Measurements from ENCODE around the gene FAM13A.
"Not testable (repeated sequence)": the region's sequence is repeated elsewhere in the genome, so short reads cannot be mapped to it uniquely, and the experiment has no call there.

FAM13A gene

GRCh38 chr4:88911246-88912212, 145.5 kb downstream of the FAM13A start:
- in situ Hi-C loops (cut with MboI; ENCODE audit: low sequenced_read_pairs): no loop called here

GRCh38 chr4:88910101-88910500, 146.9 kb downstream of the FAM13A start:
- in situ Hi-C loops (cut with MboI; ENCODE audit: low sequenced_read_pairs): no loop called here

GRCh38 chr4:88908521-88908920, 148.5 kb downstream of the FAM13A start:
- in situ Hi-C loops (cut with MboI; ENCODE audit: low sequenced_read_pairs): no loop called here

DNA sequence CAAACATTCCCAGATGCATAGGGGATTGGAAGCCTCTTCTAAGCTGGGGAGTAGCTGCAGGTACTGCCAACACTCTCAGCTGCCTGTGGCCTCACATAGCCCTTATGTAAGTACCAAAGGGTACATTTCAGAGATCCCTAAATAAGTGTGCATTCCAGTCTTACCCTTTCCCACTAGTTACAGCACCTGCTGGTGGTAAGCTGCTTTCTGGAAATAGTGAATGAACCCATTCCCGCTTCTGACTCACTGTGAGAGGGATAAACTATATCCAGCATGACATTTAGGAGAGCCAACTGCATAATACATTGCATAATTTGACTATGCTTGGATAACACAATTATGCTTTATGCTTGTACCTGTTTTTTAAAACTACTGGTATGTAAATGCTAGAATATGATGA, 149.0 kb downstream of the FAM13A start:
- in situ Hi-C loops (cut with MboI; ENCODE audit: low sequenced_read_pairs): no loop called here

GRCh38 chr4:88907478-88907877, 149.5 kb downstream of the FAM13A start:
- in situ Hi-C loops (cut with MboI; ENCODE audit: low sequenced_read_pairs): no loop called here

DNA sequence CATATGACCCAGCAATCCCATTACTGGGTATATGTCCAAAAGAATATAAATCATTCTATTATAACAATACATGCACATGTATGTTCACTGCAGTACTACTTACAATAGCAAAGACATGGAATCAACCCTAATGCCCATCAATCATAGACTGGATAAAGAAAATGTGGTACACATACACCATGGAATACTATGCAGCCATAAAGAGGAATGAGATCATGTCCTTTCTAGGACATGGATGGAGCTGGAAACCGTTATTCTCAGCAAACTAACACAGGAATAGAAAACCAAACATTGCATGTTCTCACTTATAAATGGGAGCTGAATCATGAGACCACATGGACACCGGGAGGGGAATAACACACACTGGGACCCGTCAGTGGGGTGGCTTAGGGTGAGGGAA, 152.7 kb downstream of the FAM13A start:
- in situ Hi-C loops (cut with MboI; ENCODE audit: low sequenced_read_pairs): not testable (repeated sequence)

- in situ Hi-C loops (cut with MboI; ENCODE audit: low sequenced_read_pairs): no loop called here
Measured at GRCh38 chr4:88900432-88900831, 156.6 kb downstream of the FAM13A start.

DNA sequence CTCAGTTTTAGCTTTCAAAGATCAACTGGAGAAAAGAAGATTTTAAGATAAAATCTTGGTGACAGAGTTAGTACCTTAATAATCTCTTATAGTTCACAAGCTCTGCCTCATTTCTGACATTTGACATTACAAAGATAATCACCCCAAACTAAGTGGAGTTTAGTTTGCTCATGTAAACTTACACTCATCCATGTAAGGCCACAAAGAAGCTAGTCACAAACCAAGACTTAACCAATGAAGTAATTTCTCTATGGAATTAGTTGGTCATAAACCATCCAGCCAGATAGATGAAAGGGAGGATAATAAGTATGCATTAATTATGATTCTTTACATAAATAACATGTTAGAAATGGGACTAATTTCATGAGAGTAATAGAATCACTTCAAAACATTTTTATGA, 159.2 kb downstream of the FAM13A start:
- in situ Hi-C loops (cut with MboI; ENCODE audit: low sequenced_read_pairs): no loop called here

DNA sequence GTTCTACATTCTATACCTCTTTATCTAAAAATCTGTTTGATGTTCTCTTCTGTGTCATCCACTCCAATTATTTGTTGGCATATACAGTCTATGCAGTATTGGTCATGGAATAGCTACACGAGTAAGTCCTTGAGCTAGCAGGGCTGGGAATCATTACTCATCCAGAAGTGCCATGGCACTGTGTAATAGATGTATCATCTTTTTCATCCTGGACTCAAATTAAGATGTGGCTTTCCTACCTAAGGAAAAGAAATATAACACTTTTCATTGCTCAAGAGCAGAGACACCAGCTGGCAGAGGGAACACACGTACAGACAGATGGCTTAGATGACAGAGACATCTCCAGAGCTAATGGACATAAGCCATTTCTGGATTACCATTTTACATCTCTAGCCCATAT, 159.8 kb downstream of the FAM13A start:
- in situ Hi-C loops (cut with MboI; ENCODE audit: low sequenced_read_pairs): no loop called here

DNA sequence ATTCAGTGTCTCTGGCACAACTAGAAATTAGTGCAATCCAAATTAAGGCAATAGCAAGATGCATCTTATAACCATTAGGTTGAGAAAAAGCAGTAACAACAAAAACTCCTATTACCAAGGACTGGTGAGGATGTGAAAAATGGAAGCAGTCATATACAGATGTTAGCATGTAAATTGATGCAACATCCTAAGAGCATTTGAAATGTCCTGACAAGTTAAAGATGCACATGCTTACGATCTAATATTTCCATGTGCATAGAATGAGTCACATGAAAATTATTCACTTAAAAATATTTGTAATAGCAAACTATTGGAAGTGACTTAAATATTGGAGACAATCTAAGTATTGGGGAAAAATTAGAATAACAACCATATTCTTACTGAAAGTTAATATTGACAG, 163.0 kb downstream of the FAM13A start:
- in situ Hi-C loops (cut with MboI; ENCODE audit: low sequenced_read_pairs): no loop called here

DNA sequence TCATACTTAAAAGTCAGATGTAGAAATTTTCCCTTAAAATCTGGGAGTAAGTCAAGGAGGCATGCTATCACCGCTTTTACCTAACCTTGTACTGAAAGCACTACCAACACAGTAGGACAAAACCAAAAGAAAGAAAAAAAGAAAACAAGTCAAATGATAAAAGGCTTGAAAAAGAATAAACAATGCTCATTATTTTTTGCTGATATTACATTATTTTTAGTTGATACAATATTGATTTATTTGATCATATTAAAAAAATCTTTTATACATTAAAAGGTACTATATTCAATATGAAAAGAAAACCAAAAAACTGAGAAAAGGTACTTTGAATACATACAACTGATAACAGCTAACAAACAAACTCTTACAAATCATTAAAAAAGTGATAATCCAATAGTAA, 164.3 kb downstream of the FAM13A start:
- in situ Hi-C loops (cut with MboI; ENCODE audit: low sequenced_read_pairs): no loop called here

DNA sequence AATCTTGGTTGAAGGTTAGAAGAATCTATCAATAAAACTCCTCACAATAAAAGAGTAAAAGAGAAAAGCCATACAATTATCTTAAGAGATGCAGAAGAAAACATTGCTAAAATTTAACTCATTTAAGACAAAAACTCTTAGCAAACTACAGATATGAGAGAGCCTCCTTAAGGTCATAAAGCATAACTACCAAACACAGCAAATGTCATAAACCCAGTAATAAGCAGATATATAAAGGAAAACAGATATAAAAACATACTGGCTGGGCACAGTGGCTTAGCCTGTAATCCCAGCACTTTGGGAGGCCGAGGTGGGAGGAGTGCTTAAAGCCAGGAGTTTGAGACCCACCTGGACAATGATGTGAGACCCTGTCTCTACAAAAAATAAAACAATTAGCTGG, 165.3 kb downstream of the FAM13A start:
- in situ Hi-C loops (cut with MboI; ENCODE audit: low sequenced_read_pairs): no loop called here

GRCh38 chr4:88887409-88887808, 169.6 kb downstream of the FAM13A start:
- in situ Hi-C loops (cut with MboI; ENCODE audit: low sequenced_read_pairs): not testable (repeated sequence)

DNA sequence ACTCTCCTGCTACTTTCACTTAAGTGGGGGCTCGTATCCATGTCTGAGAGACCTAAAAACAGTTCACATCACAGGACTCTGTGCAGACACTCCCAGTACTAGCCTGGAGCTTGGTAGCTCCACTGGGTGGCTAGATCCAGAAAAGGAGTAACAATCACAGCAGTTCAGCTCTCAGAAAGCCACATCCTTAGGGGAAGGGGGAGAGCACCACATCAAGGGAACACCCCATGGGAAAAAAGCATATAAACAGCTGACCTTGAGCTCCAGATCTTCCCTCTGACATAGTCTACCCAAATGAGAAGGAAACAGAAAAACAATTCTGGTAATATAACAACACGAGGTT, 175.8 kb downstream of the FAM13A start:
- in situ Hi-C loops (cut with MboI; ENCODE audit: low sequenced_read_pairs): no loop called here

DNA sequence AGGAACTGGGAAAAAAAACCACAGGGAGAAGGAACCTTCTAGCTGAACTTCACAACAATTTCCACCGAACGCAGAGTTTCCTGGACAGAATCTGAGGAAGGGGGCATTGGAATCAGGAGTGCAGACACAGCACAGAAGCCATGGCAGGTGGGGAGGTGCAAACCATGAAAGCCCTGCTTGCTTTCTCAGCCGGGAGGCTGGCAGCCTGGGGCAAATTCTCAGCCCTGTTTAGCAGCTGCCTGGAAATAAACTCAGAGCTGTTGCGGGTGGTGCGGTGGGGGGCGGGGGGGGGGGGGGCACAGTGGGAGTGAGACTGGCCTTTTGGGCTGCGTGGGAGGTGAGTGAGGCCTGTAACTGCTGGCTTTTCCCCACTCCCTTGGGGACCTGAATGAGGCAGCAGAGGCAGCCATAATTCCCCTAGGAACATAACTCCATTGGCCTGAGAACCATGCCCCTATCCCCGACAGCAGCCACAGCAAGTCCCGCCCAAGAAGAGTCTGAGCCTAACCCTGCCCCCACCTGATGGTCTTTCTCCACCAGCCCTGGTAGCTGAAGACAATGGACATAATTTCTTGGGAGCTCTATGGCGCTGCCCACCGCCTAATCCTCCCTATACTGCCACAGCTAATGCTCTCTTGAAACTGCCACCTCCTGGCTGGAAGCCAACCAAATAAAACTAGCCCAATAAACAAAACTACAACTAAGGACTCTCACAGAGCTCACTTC, 176.3 kb downstream of the FAM13A start:
- in situ Hi-C loops (cut with MboI; ENCODE audit: low sequenced_read_pairs): no loop called here

- in situ Hi-C loops (cut with MboI; ENCODE audit: low sequenced_read_pairs): no loop called here
Measured at GRCh38 chr4:88879991-88880390, 177.0 kb downstream of the FAM13A start.

- in situ Hi-C loops (cut with MboI; ENCODE audit: low sequenced_read_pairs): no loop called here
Measured at GRCh38 chr4:88878642-88879041, 178.3 kb downstream of the FAM13A start.

DNA sequence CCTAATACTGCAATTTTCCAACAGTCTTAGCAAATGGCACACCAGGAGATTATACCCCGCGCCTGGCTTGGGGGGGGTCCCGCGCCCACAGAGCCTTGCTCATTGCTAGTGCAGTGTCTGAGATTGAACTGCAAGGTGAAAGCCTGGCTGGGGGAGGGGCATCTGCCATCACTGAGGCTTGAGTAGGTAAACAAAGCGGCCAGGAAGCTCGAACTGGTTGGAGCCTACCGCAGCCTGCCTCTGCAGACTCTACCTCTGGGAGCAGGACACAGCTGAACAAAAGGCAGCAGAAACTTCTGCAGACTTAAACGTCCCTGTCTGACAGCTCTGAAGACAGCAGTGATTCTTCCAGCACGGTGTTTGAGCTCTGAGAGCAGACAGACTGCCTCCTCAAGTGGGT, 186.6 kb downstream of the FAM13A start:
- in situ Hi-C loops (cut with MboI; ENCODE audit: low sequenced_read_pairs): no loop called here

DNA sequence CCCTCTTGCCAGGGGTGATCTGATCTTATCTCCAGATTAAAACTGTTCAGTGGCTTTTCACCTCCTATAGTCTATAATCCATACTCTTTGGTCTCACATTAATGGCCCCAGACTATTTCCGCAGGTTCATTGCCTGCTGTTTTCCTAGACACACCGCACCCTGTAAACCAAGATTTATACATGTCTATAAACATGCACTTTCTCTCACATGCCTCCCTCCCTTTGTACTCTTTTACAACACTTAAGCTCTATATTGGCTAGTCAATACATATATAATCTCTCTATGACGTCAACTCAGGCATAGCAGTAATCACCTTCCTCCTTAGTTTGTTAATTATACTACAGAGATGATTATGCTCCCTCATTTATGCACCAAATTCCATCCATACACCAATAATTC, 188.5 kb downstream of the FAM13A start:
- in situ Hi-C loops (cut with MboI; ENCODE audit: low sequenced_read_pairs): no loop called here

GRCh38 chr4:88866862-88867550, 190.0 kb downstream of the FAM13A start:
- in situ Hi-C loops (cut with MboI; ENCODE audit: low sequenced_read_pairs): no loop called here

DNA sequence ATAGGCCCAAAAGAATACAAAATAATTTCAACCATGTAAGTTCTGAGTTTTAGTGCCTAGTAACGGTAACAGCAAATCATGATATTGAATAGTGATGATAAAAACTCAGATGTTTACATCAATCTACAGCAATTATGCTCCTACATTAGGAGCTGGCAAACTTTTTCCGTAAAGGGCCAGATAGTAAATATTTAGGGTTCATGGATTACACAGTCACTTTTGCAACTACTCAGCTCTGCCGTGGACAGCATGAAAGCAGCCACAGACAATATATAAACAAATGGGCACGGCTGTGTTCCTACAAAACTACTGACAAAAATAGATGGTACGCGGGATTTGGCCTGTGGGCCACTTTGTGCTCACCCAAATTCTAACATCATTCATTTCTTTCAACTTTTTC, 191.5 kb downstream of the FAM13A start:
- in situ Hi-C loops (cut with MboI; ENCODE audit: low sequenced_read_pairs): no loop called here

GRCh38 chr4:88865046-88865445, 191.9 kb downstream of the FAM13A start:
- in situ Hi-C loops (cut with MboI; ENCODE audit: low sequenced_read_pairs): no loop called here

Measured in HL-60/S4 treated with retinoic acid at 250 ng/mL for 4 days and 3 days (cell line).